OCI-LY3 (cell line): ENCODE measurements around the gene VGLL4.

Experiments used
- H2AFZ ChIP-seq: fragments of 200-600, 300-600 bp; shearing (Covaris generic); 2 replicates; pipeline ENCODE4 v1.6.0; 2014; ENCODE audit warnings: antibody characterized with exemption, low read depth, low read length
- H3K27ac ChIP-seq: fragments of 200-600, 300-600 bp; sonication (generic); 2 replicates; pipeline ENCODE4 v1.5.1; 2014; ENCODE audit warnings: mild to moderate bottlenecking, low read length, moderate library complexity, mixed read lengths
- H3K27me3 ChIP-seq: fragments of 200-600, 300-600 bp; sonication (generic); 2 replicates; pipeline ENCODE4 v1.6.1; 2014; ENCODE audit warnings: low read depth, low read length, mixed read lengths
- H3K36me3 ChIP-seq: fragments of 200-600, 300-600 bp; sonication (generic); replicated peaks from 2 replicates; pipeline ENCODE3; 2014; ENCODE audit warnings: low read depth, low read length, mixed read lengths
- H3K4me1 ChIP-seq: fragments of 300-600, 200-600 bp; sonication (generic); 2 replicates; pipeline ENCODE4 v1.6.1; 2014; ENCODE audit warnings: low read length, mixed read lengths
- H3K4me2 ChIP-seq: fragments of 200-600, 300-600 bp; sonication (generic); 2 replicates; pipeline ENCODE4 v1.6.1; 2014; ENCODE audit warnings: low read length, mixed read lengths
- H3K4me3 ChIP-seq: fragments of 300-600, 200-600 bp; sonication (generic); 2 replicates; pipeline ENCODE4 v1.5.1; 2014; ENCODE audit warnings: antibody characterized with exemption, mild to moderate bottlenecking, low read length, moderate library complexity
- H3K79me2 ChIP-seq: fragments of 300-600, 200-600 bp; shearing (Covaris generic); 2 replicates; pipeline ENCODE4 v1.6.1; 2014; ENCODE audit warnings: mild to moderate bottlenecking, low read length, mixed read lengths
- H3K9ac ChIP-seq: fragments of 300-600, 200-600 bp; shearing (Covaris generic); 2 replicates; pipeline ENCODE4 v1.6.0; 2014; ENCODE audit warnings: mild to moderate bottlenecking, low read length, moderate library complexity
- H3K9me3 ChIP-seq: fragments of 200-600, 300-600 bp; shearing (Covaris generic); 2 replicates; pipeline ENCODE4 v1.6.1; 2014; ENCODE audit warnings: low read length, mixed read lengths; ENCODE audit not compliant: insufficient read depth
- H4K20me1 ChIP-seq: fragments of 200-600, 300-600 bp; sonication (generic); 2 replicates; pipeline ENCODE4 v1.6.1; 2016; ENCODE audit warnings: low read length, mixed read lengths; ENCODE audit not compliant: insufficient read depth
- EZH2phosphoT487 ChIP-seq: fragments of 200-600 bp; shearing (Covaris generic); IDR thresholded peaks from 2 replicates; pipeline ENCODE4 v1.6.1; 2018; ENCODE audit warnings: antibody characterized with exemption, mixed run types, low read depth
- TF ChIP-seq, protein P1 (sequence below): fragments of 200-600, 300-600 bp; sonication (generic); IDR thresholded peaks from 2 replicates; pipeline ENCODE4 v1.5.1; 2014; ENCODE audit warnings: antibody characterized with exemption, low read length, low read depth

The VGLL4 gene, protein sequence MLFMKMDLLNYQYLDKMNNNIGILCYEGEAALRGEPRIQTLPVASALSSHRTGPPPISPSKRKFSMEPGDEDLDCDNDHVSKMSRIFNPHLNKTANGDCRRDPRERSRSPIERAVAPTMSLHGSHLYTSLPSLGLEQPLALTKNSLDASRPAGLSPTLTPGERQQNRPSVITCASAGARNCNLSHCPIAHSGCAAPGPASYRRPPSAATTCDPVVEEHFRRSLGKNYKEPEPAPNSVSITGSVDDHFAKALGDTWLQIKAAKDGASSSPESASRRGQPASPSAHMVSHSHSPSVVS

DNA sequence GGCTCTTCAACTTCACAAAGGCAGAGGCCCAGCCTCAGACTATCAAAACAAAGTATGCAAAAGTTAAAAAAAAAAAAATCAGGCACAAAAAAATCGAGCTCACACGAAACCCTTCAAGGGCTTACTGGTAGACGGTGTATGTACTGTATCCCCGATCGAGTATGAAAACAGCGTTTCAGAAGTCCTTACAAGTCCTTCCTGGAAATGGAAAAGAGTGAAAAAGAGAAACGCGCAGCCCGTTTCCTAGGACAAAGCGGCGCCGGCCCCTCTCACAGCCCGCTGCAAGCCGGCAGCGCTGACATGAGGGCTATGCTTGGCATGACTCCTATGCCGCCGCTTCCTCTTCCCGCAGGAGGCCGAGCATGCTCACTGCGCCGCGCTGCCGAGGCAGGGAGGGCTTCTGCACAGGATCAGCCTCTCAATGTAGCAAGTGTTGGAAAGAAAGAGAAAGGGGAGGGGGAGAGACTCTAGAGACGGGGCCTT is at the start of gene VGLL4:
TSS of gene VGLL4 (minus strand) at position 311 of the 483 bp plus-strand sequence. CDS start 397 bp downstream, outside the sequence.
- Histone ChIP-seq H3K4me1 (peaks cover 11% of the 10 kb centered on the region), H3K27ac (peak within 1 kb of the TSS; percentile 63), H3K9ac (peak within 1 kb of the TSS; percentile 78), H3K4me3 (peak within 1 kb of the TSS; percentile 86), H3K4me2 (peak within 1 kb of the TSS; percentile 68), H3K79me2 (peaks cover 36% of the 10 kb centered on the region), H3K9me3 (no peaks in the 10 kb centered on the region), H2AFZ (peak within 1 kb of the TSS; percentile 55), H3K36me3 (peaks cover 3% of the 10 kb centered on the region), H4K20me1 (0 out of 2 replicates have a peak, but pooled peaks cover 1% of the 10 kb centered on the region), H3K27me3 (peaks cover 13% of the 10 kb centered on the region)
- TF ChIP-seq, protein P1, sequence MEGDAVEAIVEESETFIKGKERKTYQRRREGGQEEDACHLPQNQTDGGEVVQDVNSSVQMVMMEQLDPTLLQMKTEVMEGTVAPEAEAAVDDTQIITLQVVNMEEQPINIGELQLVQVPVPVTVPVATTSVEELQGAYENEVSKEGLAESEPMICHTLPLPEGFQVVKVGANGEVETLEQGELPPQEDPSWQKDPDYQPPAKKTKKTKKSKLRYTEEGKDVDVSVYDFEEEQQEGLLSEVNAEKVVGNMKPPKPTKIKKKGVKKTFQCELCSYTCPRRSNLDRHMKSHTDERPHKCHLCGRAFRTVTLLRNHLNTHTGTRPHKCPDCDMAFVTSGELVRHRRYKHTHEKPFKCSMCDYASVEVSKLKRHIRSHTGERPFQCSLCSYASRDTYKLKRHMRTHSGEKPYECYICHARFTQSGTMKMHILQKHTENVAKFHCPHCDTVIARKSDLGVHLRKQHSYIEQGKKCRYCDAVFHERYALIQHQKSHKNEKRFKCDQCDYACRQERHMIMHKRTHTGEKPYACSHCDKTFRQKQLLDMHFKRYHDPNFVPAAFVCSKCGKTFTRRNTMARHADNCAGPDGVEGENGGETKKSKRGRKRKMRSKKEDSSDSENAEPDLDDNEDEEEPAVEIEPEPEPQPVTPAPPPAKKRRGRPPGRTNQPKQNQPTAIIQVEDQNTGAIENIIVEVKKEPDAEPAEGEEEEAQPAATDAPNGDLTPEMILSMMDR = no peak
- TF ChIP-seq EZH2phosphoT487 = no peak

DNA sequence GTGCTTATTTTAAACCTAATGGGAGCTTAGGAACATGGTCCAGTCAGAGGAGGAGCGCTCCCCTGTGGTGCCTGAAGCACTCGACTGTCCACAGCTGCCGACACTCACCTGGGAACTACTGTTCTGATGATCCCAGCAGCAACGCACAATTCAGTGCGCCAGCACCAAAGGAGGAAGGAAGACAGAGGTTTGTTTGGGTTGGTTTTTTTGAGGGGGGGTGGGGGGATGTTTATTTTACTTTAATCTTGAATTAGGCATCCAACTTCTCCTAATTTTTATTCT is 48.8 kb upstream of the VGLL4 start:
- Histone ChIP-seq H3K27me3 (no peaks in the 10 kb centered on the region), H2AFZ (no peak overlapping the region), H3K4me3 (no peak overlapping the region), H3K9me3 (no peaks in the 10 kb centered on the region), H3K9ac (no peak overlapping the region), H3K4me2 (no peak overlapping the region), H3K27ac (no peak overlapping the region), H4K20me1 (no peaks in the 10 kb centered on the region), H3K79me2 (no peaks in the 10 kb centered on the region), H3K4me1 (no peaks in the 10 kb centered on the region), H3K36me3 (no peaks in the 10 kb centered on the region)
- TF ChIP-seq EZH2phosphoT487 = no peak
- TF ChIP-seq, protein P1 = no peak

DNA sequence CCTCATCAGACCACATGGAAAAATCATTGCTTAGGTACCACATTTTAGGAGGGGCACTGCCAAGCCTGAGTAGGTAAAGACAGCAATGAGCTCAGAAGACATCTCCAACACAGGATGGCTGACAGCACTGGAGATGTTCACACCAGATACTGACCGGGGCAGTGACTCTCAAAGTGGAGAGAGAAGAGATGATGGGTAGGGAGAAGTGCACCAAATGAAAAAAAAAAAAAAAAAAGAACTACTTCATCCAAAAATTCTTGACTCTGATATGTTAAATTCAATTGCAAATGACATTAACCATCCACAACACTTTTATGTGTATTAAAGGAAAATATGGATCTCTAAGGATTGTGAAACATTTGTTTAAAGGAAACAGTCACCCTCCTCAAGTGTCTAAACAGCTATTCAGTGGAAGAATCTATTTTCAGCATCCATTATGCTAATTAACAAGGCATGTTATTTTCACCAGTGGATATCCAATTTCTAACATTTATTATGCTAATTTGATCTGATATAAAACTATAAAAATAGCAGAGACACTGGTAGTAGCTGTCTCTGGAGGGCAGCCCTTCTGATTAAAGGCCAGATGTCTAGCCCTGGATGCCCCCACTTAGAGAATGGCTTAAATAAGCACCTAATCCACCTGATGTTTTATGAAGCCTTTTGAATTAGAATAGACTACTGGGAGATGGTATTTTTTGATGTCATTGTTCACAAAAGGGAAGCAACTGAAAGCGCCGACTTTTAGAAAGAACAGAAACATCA is 48.2 kb upstream of the VGLL4 start:
- Histone ChIP-seq H3K9me3 (no peaks in the 10 kb centered on the region), H3K4me2 (no peak overlapping the region), H2AFZ (no peak overlapping the region), H4K20me1 (no peaks in the 10 kb centered on the region), H3K79me2 (no peaks in the 10 kb centered on the region), H3K4me1 (no peaks in the 10 kb centered on the region), H3K36me3 (no peaks in the 10 kb centered on the region), H3K27ac (no peak overlapping the region), H3K4me3 (no peak overlapping the region), H3K9ac (no peak overlapping the region), H3K27me3 (no peaks in the 10 kb centered on the region)
- TF ChIP-seq, protein P1 = no peak
- TF ChIP-seq EZH2phosphoT487 = no peak
